DND-41 (cell line): ENCODE results near the gene PTPN3.

Experiments
- ATAC-seq: fragments of 200-7000 bp; cut with Tn5 transposase; 3 replicates; pipeline ENCODE4 v1.9.1; 2021; ENCODE audit warnings: low read depth; ENCODE audit not compliant: insufficient read depth
- DNase-seq: peaks from one replicate; pipeline ENCODE4 v3.0.0-alpha.2; 2020
- H2AFZ ChIP-seq: 2 replicates; pipeline ENCODE4 v1.6.0; 2012; ENCODE audit warnings: low read depth, low read length
- H3K27ac ChIP-seq: 2 replicates; pipeline ENCODE4 v1.5.1; 2012; ENCODE audit warnings: low read length, inconsistent platforms
- H3K27me3 ChIP-seq: fragments of 200-600 bp; sonication (generic); 2 replicates; pipeline ENCODE4 v1.6.0; 2012; ENCODE audit warnings: low read length, mild to moderate bottlenecking, inconsistent platforms; ENCODE audit not compliant: insufficient read depth, poor library complexity
- H3K36me3 ChIP-seq: 2 replicates; pipeline ENCODE4 v1.5.1; 2012; ENCODE audit warnings: low read length, inconsistent platforms; ENCODE audit not compliant: insufficient read depth
- H3K4me1 ChIP-seq: 2 replicates; pipeline ENCODE4 v1.5.1; 2012; ENCODE audit warnings: mild to moderate bottlenecking, low read length; ENCODE audit not compliant: insufficient read depth
- H3K4me2 ChIP-seq: 2 replicates; pipeline ENCODE4 v1.6.0; 2012; ENCODE audit warnings: mild to moderate bottlenecking, moderate library complexity, low read length, inconsistent platforms; ENCODE audit not compliant: insufficient read depth
- H3K4me3 ChIP-seq, 2 experiments: fragments of 200-600 bp in 1 of 2; shearing (Covaris generic) in 1 of 2; 2 replicates each; pipeline ENCODE4 v1.5.1; 2012 to 2016; ENCODE audit warnings: inconsistent platforms in 2 of 2, low read length in 2 of 2, mild to moderate bottlenecking in 2 of 2, low read depth in 1 of 2, moderate library complexity in 1 of 2
- H3K79me2 ChIP-seq: 2 replicates; pipeline ENCODE4 v1.6.0; 2012; ENCODE audit warnings: low read length, inconsistent platforms; ENCODE audit not compliant: insufficient read depth
- H3K9ac ChIP-seq: 2 replicates; pipeline ENCODE4 v1.6.0; 2012; ENCODE audit warnings: low read depth, mild to moderate bottlenecking, inconsistent platforms, low read length, moderate library complexity
- H3K9me3 ChIP-seq: 2 replicates; pipeline ENCODE4 v1.5.1; 2012; ENCODE audit warnings: low read length, moderate library complexity, mild to moderate bottlenecking, inconsistent platforms; ENCODE audit not compliant: insufficient read depth, severe bottlenecking
- H4K20me1 ChIP-seq: 2 replicates; pipeline ENCODE4 v1.6.0; 2012; ENCODE audit warnings: low read length; ENCODE audit not compliant: insufficient read depth
- EZH2 ChIP-seq: IDR thresholded peaks from 3 replicates; pipeline ENCODE4 v1.6.1; 2012; ENCODE audit warnings: borderline replicate concordance, low read depth, mild to moderate bottlenecking, moderate library complexity, low read length, inconsistent platforms; ENCODE audit not compliant: severe bottlenecking
- TF ChIP-seq, protein P1 (sequence below): IDR thresholded peaks from 2 replicates; pipeline ENCODE4 v1.5.1; 2012; ENCODE audit warnings: borderline replicate concordance, low read length, moderate library complexity, mild to moderate bottlenecking; ENCODE audit not compliant: poor library complexity, severe bottlenecking; ENCODE audit errors: extremely low read depth

The PTPN3 gene

DNA sequence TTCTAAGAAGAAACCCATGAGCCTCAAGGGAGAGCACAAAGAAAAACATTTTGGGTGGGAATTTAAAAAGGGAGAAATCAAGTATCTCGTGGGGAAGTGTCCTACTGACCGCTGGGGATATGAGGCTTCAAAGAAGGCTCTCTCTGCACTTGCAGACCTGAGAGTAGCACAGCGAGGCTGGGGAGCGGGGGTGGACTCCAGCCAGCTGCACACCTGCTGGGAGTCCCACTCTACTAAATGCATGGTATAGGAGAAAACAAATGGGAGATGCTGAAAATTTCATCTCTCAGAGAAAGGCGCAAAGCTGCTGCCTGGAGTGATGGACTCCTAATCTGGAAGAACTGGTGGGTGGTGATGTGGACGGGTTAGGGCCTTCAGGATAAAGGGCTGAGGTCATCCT, 110.3 kb downstream of the PTPN3 start:
- Histone ChIP-seq H3K4me2 (no peak overlapping the region), H2AFZ (no peak overlapping the region), H3K9me3 (no peaks in the 10 kb centered on the region)

DNA sequence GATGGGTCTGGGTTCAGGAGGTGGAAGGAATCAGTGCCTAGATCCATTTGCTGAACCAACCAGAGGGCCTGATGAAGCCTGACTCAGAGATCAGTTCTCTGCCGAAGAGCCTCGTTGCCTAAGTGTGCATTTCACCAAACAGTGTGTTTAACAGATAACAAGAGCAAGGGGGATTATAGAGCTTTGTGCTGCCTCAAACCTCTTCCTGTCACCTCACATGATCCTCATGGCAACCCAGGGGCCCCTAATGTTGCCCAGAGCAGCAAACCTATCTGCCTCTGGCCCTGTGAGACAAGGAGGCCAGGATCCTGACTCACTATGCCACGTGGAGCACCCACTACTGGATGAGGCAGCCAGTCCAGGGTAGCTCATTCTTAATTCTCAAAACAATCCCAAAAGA, 110.9 kb downstream of the PTPN3 start:
- no peaks in the 10 kb centered on the region for H3K27me3 ChIP-seq
- peak; percentile 59; the same call in 2 of the 3 replicates for ATAC-seq
- H3K4me2 ChIP-seq, result no peak overlapping the region
- peaks cover 5% of the 10 kb centered on the region for H3K4me1 ChIP-seq
- no peak overlapping the region for H3K9ac ChIP-seq
- TF ChIP-seq EZH2, result no peak
- TF ChIP-seq, protein P1, sequence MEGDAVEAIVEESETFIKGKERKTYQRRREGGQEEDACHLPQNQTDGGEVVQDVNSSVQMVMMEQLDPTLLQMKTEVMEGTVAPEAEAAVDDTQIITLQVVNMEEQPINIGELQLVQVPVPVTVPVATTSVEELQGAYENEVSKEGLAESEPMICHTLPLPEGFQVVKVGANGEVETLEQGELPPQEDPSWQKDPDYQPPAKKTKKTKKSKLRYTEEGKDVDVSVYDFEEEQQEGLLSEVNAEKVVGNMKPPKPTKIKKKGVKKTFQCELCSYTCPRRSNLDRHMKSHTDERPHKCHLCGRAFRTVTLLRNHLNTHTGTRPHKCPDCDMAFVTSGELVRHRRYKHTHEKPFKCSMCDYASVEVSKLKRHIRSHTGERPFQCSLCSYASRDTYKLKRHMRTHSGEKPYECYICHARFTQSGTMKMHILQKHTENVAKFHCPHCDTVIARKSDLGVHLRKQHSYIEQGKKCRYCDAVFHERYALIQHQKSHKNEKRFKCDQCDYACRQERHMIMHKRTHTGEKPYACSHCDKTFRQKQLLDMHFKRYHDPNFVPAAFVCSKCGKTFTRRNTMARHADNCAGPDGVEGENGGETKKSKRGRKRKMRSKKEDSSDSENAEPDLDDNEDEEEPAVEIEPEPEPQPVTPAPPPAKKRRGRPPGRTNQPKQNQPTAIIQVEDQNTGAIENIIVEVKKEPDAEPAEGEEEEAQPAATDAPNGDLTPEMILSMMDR, result no peak
- H2AFZ ChIP-seq, result no peak overlapping the region
- no peak overlapping the region; the same call in 1 of the 2 replicates for H3K27ac ChIP-seq
- DNase-seq, result peak; percentile 15
- H4K20me1 ChIP-seq, result no peaks in the 10 kb centered on the region
- H3K9me3 ChIP-seq, result no peaks in the 10 kb centered on the region
- H3K4me3 ChIP-seq, result no peak overlapping the region
- peaks cover 40% of the 10 kb centered on the region for H3K36me3 ChIP-seq
- no peaks in the 10 kb centered on the region for H3K79me2 ChIP-seq

More for the DNA sequence above, 110.3 kb downstream of the PTPN3 start:
- H4K20me1 ChIP-seq, result no peaks in the 10 kb centered on the region
- no peaks in the 10 kb centered on the region for H3K79me2 ChIP-seq
- no peak overlapping the region for H3K9ac ChIP-seq
- H3K4me3 ChIP-seq, result no peak overlapping the region
- peaks cover 5% of the 10 kb centered on the region for H3K4me1 ChIP-seq
- TF ChIP-seq EZH2, result no peak
- TF ChIP-seq, protein P1, result no peak
- H3K36me3 ChIP-seq, result peaks cover 37% of the 10 kb centered on the region
- no peak overlapping the region for H3K27ac ChIP-seq
- ATAC-seq (no peak), DNase-seq (no peak)
- no peaks in the 10 kb centered on the region for H3K27me3 ChIP-seq

DNA sequence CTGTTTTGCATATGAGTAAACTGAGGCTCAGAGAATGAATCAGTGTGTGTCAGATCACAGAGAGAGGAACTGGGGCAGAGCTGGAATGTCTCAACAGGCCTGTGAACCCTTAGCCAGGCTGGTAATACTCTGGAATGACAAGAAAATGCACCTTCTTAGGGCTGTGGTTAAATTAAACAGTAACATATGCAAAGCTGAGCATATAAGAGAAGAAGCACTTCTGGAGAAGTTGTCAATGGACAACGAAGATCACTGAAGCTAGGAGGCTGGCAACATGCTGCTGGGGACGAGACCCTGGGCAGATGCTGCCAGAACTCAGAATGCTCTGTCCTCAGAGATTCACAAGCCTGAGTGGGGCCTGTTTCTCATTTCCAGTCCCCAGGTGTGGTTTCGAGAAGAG, 112.6 kb downstream of the PTPN3 start:
- Histone ChIP-seq H3K79me2 (no peaks in the 10 kb centered on the region), H3K9ac (no peak overlapping the region), H3K4me3 (no peak overlapping the region), H4K20me1 (no peaks in the 10 kb centered on the region), H3K36me3 (peaks cover 53% of the 10 kb centered on the region), H3K4me2 (no peak overlapping the region), H3K9me3 (no peaks in the 10 kb centered on the region), H3K27ac (no peak overlapping the region), H2AFZ (no peak overlapping the region), H3K4me1 (peaks cover 5% of the 10 kb centered on the region), H3K27me3 (no peaks in the 10 kb centered on the region)
- DNase-seq, result no peak
- TF ChIP-seq EZH2, result no peak
- ATAC-seq, result no peak

DNA sequence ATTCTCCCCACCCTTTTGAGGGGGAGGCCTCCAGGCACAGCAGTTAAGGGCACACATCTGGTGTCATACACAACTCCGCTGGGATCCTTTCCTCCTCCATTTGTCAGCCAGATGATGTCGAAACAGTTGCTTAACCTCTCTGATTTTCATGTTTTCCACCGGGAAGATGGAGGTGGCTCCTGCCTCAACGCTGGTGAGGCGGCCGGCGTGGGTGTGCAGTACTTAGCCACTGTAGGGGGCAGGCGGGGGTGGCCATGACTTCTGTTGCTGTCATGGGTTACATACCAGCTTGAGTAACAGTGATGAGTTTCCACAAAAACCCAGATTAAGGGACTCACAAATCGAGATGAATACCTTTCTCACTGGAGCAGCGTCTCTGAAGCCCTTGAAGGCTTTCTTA, 114.2 kb downstream of the PTPN3 start:
- no peak overlapping the region for H2AFZ ChIP-seq
- H3K79me2 ChIP-seq, result no peaks in the 10 kb centered on the region
- H3K9ac ChIP-seq, result no peak overlapping the region
- no peaks in the 10 kb centered on the region for H3K9me3 ChIP-seq
- no peaks in the 10 kb centered on the region for H3K27me3 ChIP-seq
- H3K4me1 ChIP-seq, result peaks cover 5% of the 10 kb centered on the region
- DNase-seq (no peak), ATAC-seq (no peak)
- no peaks in the 10 kb centered on the region for H4K20me1 ChIP-seq
- H3K4me2 ChIP-seq, result no peak overlapping the region
- peaks cover 55% of the 10 kb centered on the region for H3K36me3 ChIP-seq
- no peak overlapping the region for H3K4me3 ChIP-seq
- H3K27ac ChIP-seq, result no peak overlapping the region
- TF ChIP-seq EZH2, result no peak
- TF ChIP-seq, protein P1, result no peak
